ENCODE measurements around the gene STK39. TPM values are rescaled to one million over a fixed set of nuclear protein-coding genes. Genes with fewer than 3 reads are reported as not detected.

Gene STK39
- polyA plus RNA-seq, 2 of the 4 experiments (the other 2 are of a cell fraction) = 14.2 to 27.2 TPM

- no peak for TF ChIP-seq REST (IDR thresholded peaks at IDR 0.05)
These were observed 171.9 kb downstream of the STK39 start (continued) for GRCh38 chr2:168075446-168075845.

- FAIRE-seq (no peak), DNase-seq (ENCODE audit: low read depth in 1 of 2, low spot score in 1 of 2) (no peak), ATAC-seq (no peak)
- H3K4me2 ChIP-seq = no peak overlapping the region
- no peaks in the 10 kb centered on the region for H3K4me1 ChIP-seq
- CTCF ChIA-PET = interaction anchor here (0.9 kb wide), 1 partner anchor 47 kb away, joined by 3 read pairs; no protein-coding TSS in a partner anchor
- no peaks in the 10 kb centered on the region for H3K9me3 ChIP-seq
- TF ChIP-seq MAFK (IDR thresholded peaks at IDR 0.05; ENCODE audit: partially characterized antibody) (no peak), ZNF302 (CRISPR knock-in tag; IDR thresholded peaks at IDR 0.05) (no peak), NPAS2 (CRISPR knock-in tag; IDR thresholded peaks at IDR 0.05; ENCODE audit: borderline replicate concordance) (no peak), BHLHE40 (IDR thresholded peaks at IDR 0.05; ENCODE audit: low read depth, low read length) (no peak), EP300 (IDR thresholded peaks at IDR 0.05) (no peak), REST (IDR thresholded peaks at IDR 0.05) (no peak)
- H3K4me3 ChIP-seq = no peak overlapping the region
- no peak overlapping the region for H3K27ac ChIP-seq
- POLR2A ChIA-PET = no interaction called here
- WGBS (ENCODE audit: missing lambda C conversion rate) = 93% methylated on average over 1 of the region's 1 CpG
These were observed 174.6 kb downstream of the STK39 start for GRCh38 chr2:168072626-168073303.

- FAIRE-seq = no peak
- DNase-seq (ENCODE audit: low read depth in 1 of 2, low spot score in 1 of 2) = no peak
- Histone ChIP-seq H3K4me3 (no peak overlapping the region), H3K9me3 (no peaks in the 10 kb centered on the region), H3K27ac (no peak overlapping the region), H3K4me1 (peaks cover 14% of the 10 kb centered on the region; the same call in 2 of the 3 replicates), H3K4me2 (no peak overlapping the region)
- WGBS (ENCODE audit: missing lambda C conversion rate) = 94% methylated on average over 9 of the region's 9 CpGs
- TF ChIP-seq BHLHE40 (IDR thresholded peaks at IDR 0.05; ENCODE audit: low read depth, low read length) (no peak), CBX8 (IDR thresholded peaks at IDR 0.05) (no peak), FOSB (CRISPR knock-in tag; IDR thresholded peaks at IDR 0.05) (no peak), JUN (IDR thresholded peaks at IDR 0.05) (no peak), POLR2AphosphoS2 (conservative IDR thresholded peaks at IDR 0.05; ENCODE audit: low read length) (no peak), JUNB (IDR thresholded peaks at IDR 0.05) (no peak), NR3C1 (IDR thresholded peaks at IDR 0.05) (no peak), MAX (IDR thresholded peaks at IDR 0.05) (no peak), EP300 (IDR thresholded peaks at IDR 0.05) (no peak), HDAC2 (IDR thresholded peaks at IDR 0.05) (no peak), TFCP2L1 (CRISPR knock-in tag; IDR thresholded peaks at IDR 0.05) (no peak), USF2 (IDR thresholded peaks at IDR 0.05) (no peak), ATOH8 (CRISPR knock-in tag; IDR thresholded peaks at IDR 0.05; ENCODE audit: low read depth) (no peak)
- ChIA-PET CTCF (no interaction called here), POLR2A (no interaction called here)
- no peak for ATAC-seq
These were observed 183.1 kb downstream of the STK39 start for GRCh38 chr2:168064011-168064998.

Data from A549 (cell line).